RWPE1 (cell line): ENCODE results near the gene ATF7IP.

ENCODE experiments used
- CTCF ChIA-PET: fragments of 350-600 bp; sonication (Branson Sonifier 250); formaldehyde crosslinking; extraction: SDS; loops from one replicate; lab custom pipeline; 2021; lab: Yijun Ruan, JAX
- POLR2A ChIA-PET: fragments of 400-600 bp; formaldehyde crosslinking; extraction: SDS; loops from one replicate; lab custom pipeline; 2020; ENCODE audit warnings: antibody characterized with exemption; ENCODE audit not compliant: low non-redundant PET; lab: Yijun Ruan, JAX
- DNase-seq: peaks from one replicate; pipeline ENCODE4 v3.0.0; 2012; ENCODE audit warnings: low spot score
- H3K27ac ChIP-seq: fragments of 450-650 bp; 2 replicates; pipeline ENCODE4 v1.5.1; 2017
- CTCF ChIP-seq: fragments of 450-650 bp; conservative IDR thresholded peaks from 2 replicates; pipeline ENCODE4 v1.5.1; 2017; ENCODE audit warnings: low read depth, mild to moderate bottlenecking

ATF7IP gene

DNA sequence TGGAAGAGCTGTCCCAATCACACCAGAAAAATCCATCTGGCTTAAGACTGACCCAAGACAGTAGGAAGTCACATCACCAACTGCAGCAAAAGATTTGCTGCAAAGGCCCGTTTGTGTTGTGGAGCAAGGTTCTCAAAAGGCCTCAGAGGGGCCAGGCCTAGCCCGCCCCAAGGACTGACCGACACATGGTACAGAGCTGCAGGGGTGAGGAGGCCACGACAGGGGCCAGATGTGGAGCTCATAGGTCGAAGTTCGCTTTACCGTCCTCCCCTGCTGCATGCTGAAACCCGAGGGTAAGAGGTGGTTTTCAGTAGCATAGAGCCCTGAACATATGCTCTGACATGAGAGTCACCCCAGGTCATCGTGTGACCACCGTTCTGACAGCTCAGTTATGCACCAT lies 166.7 kb downstream of the ATF7IP start:
- H3K27ac ChIP-seq: no peak overlapping the region
- ChIA-PET POLR2A (no interaction called here), CTCF (interaction anchor here (0.6 to 1.0 kb wide), 2 partner anchors 18 to 58 kb away, joined by 3 read pairs; no protein-coding TSS in a partner anchor)
- no peak for TF ChIP-seq CTCF
- no peak for DNase-seq

- CTCF ChIA-PET: interaction anchor here (0.7 kb wide), 1 partner anchor 162 kb away, joined by 6 read pairs; no protein-coding TSS in a partner anchor
- DNase-seq: no peak
- no peak for TF ChIP-seq CTCF
- H3K27ac ChIP-seq: no peak overlapping the region
- POLR2A ChIA-PET: no interaction called here
Observed at GRCh38 chr12:14537088-14537487, 171.6 kb downstream of the ATF7IP start.

- POLR2A ChIA-PET: no interaction called here
- H3K27ac ChIP-seq: no peak overlapping the region
- no peak for TF ChIP-seq CTCF
- DNase-seq: no peak
- CTCF ChIA-PET: interaction anchor here (0.6 to 1.0 kb wide), 3 partner anchors 25 to 395 kb away, joined by 3 read pairs; no protein-coding TSS in a partner anchor
Observed at GRCh38 chr12:14540801-14541462, 175.4 kb downstream of the ATF7IP start.

DNA sequence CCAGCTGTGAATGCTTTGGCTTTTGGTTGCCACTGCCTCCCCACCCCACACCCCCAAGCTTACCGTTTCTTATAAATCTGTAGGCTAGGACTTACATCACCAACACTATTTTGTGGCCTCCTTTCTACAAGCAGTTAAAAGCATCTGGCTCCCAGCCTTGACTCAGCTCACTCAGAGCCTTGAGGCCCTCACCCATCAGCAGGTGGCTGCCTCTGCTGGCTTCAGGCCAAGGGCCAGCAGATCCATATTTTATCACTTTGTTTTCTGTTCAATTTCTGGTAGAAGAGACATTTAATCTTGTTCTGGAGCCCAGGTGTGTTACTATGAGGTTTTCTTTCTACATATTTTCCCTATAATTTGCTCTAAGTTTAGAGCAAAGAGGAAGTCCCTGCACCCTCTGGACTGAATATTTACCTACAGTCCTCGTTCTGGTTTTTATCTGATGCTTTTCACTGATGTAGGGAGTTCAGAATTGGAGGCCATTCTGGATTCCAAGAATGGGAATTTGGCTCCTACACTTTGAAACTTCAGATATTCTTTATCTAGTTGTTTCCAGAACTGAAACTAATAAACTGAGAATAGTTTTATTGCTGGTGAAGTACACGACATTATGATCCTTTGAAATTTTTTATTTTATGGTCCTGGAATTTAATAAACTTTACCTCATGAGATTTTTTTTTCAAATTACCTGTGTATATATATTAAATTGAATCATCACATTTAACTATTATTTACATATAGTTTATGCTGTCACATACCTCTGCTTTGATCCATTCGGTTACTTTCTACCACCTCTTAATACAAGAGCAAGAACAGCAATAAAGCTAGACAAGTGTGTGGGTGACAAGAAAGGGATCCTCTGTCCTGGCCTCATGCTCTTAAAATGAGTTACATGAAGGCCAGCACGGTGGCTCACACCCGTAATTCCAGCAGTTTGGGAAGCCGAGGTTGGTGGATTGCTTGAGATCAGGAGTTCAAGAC lies 180.0 kb downstream of the ATF7IP start:
- ChIA-PET POLR2A (interaction anchor here (0.5 kb wide), 1 partner anchor 306 kb away, joined by 3 read pairs; no protein-coding TSS in a partner anchor), CTCF (no interaction called here)
- TF ChIP-seq CTCF: no peak
- no peak overlapping the region for H3K27ac ChIP-seq
- DNase-seq: no peak

DNA sequence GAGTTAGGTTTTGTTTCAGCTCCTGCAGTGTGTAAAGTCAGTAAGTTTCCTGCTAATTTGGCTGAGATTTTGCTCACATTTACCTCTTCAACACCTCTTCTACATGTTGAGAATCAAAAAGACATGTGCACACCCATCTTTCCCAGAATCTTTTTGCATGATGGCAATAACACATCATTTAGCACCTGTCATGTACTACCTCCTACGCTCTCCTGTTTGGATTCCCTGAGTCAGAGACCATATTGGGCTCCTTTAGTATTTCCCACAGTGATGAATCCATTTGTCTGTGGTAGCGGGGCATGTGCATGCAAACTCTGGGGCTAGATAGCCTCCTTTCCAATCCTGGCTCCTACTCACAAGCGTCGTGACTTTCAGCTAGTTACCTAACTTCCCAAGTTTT lies 182.1 kb downstream of the ATF7IP start:
- no peak overlapping the region for H3K27ac ChIP-seq
- ChIA-PET POLR2A (no interaction called here), CTCF (no interaction called here)
- TF ChIP-seq CTCF: no peak
- no peak for DNase-seq

DNA sequence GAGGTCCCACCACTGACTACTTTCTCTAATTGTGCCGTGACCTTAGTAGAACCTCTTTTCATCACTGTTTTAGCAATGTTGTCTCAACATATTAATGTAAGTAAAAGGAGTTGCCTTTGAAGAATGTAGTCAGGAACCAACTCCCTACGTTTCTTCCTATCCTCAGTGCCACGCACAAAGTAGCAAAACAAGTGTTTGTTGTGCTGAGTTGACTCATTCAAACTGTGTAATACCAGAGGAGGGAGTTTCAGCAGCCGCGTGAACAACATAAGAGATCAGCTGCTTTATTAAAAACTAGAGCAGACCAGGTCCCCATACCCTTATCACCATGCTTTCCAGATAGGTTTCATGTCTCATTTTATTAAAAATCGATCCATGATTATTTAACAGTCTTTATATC lies 183.1 kb downstream of the ATF7IP start:
- no peak overlapping the region for H3K27ac ChIP-seq
- no peak for DNase-seq
- ChIA-PET CTCF (no interaction called here), POLR2A (no interaction called here)
- TF ChIP-seq CTCF: no peak
